HG03025 (cell line): Measurements from ENCODE around the gene LAMP5.

Source experiments
- ATAC-seq: cut with Tn5 transposase; IDR thresholded peaks from one replicate; pipeline ENCODE4 v1.9.1; 2021; ENCODE audit warnings: mild to moderate bottlenecking, moderate library complexity; ENCODE audit not compliant: unreplicated experiment, low FRiP score

Gene LAMP5

GRCh38 chr20:9578594-9578993, 64.2 kb downstream of the LAMP5 start:
- ATAC-seq = no peak
